Thymus (tissue), 14 donors: Measurements from ENCODE around the gene VTI1A. TPM values are rescaled to one million over a fixed set of nuclear protein-coding genes. Genes with fewer than 3 reads are reported as not detected.
"Not testable (repeated sequence)": the region's sequence is repeated elsewhere in the genome, so short reads cannot be mapped to it uniquely, and the experiment has no call there.

Experiments
- DNase-seq, 9 donors: peaks; one replicate each; pipeline ENCODE4 v3.0.0-alpha.2; 2013; ENCODE audit warnings: low spot score in 9 of 9, low read depth in 6 of 9, missing footprints in 1 of 9
- H3K27ac ChIP-seq, 2 donors: one replicate each; pipeline ENCODE4 v1.5.1; 2013; ENCODE audit warnings: control low read depth in 1 of 2, low read depth in 1 of 2, low read length in 1 of 2, mild to moderate bottlenecking in 1 of 2, moderate library complexity in 1 of 2
- H3K27me3 ChIP-seq, 2 donors: one replicate each; pipeline ENCODE4 v1.5.1; 2013; ENCODE audit warnings: low read length in 1 of 2; ENCODE audit not compliant: control insufficient read depth in 2 of 2, insufficient read depth in 1 of 2
- H3K36me3 ChIP-seq, 2 donors: one replicate each; pipeline ENCODE4 v1.5.1; 2013; ENCODE audit warnings: low read length in 1 of 2, mild to moderate bottlenecking in 1 of 2, moderate library complexity in 1 of 2; ENCODE audit not compliant: control insufficient read depth in 2 of 2, insufficient read depth in 2 of 2
- H3K4me1 ChIP-seq, 2 donors: one replicate each; pipeline ENCODE4 v1.5.1; 2013; ENCODE audit warnings: low read length in 2 of 2; ENCODE audit not compliant: control insufficient read depth in 2 of 2, insufficient read depth in 2 of 2
- H3K4me3 ChIP-seq, 2 donors: one replicate each; pipeline ENCODE4 v1.5.1; 2013; ENCODE audit warnings: low read length in 2 of 2, control low read depth in 1 of 2, mild to moderate bottlenecking in 1 of 2
- H3K9me3 ChIP-seq, 2 donors: one replicate each; pipeline ENCODE4 v1.5.1; 2013; ENCODE audit warnings: low read length in 1 of 2, mild to moderate bottlenecking in 1 of 2; ENCODE audit not compliant: control insufficient read depth in 2 of 2, insufficient read depth in 1 of 2
- WGBS: extraction: QIAGEN DNeasy Blood & Tissue Kit; methylation state at CpG from one replicate; pipeline ENCODE4 v1.1.7; 2013; 5-methylcytosine and 5-hydroxymethylcytosine counted together
- long read RNA-seq, 10 donors: transcript quantifications; one replicate each; lab custom pipeline, GENCODE V29; 2026
- polyA plus RNA-seq: library from polyadenylated mRNA; stranded (reverse); fragments of 200-250 nt; gene quantifications from one replicate; pipeline ENCODE4 v1.2.3, GENCODE V29; 2013
- total RNA-seq: library from RNA; stranded (reverse); fragments of 120-200 nt; gene quantifications from one replicate; pipeline ENCODE4 v1.2.4, GENCODE V29; 2013
- donor health status: healthy.

VTI1A gene
- total RNA-seq = 27.0 TPM
- polyA plus RNA-seq = 15.9 TPM
- long read RNA-seq, donor 1 = 0 reads
- long read RNA-seq, donor 2 = 0 reads
- long read RNA-seq, donor 3, full-length matches to known transcripts = 16 of 16 reads
- long read RNA-seq, donor 3, partial matches to known transcripts = 0 of 16 reads
- long read RNA-seq, donor 3, other reads (novel, unspliced or antisense) = 0 of 16 reads
- long read RNA-seq, donor 4, full-length matches to known transcripts = 3 of 3 reads
- long read RNA-seq, donor 4, partial matches to known transcripts = 0 of 3 reads
- long read RNA-seq, donor 4, other reads (novel, unspliced or antisense) = 0 of 3 reads
- long read RNA-seq, donor 5, full-length matches to known transcripts = 12 of 12 reads
- long read RNA-seq, donor 5, partial matches to known transcripts = 0 of 12 reads
- long read RNA-seq, donor 5, other reads (novel, unspliced or antisense) = 0 of 12 reads
- long read RNA-seq, donor 6, full-length matches to known transcripts = 7 of 7 reads
- long read RNA-seq, donor 6, partial matches to known transcripts = 0 of 7 reads
- long read RNA-seq, donor 6, other reads (novel, unspliced or antisense) = 0 of 7 reads
- long read RNA-seq, donor 7, full-length matches to known transcripts = 9 of 9 reads
- long read RNA-seq, donor 7, partial matches to known transcripts = 0 of 9 reads
- long read RNA-seq, donor 7, other reads (novel, unspliced or antisense) = 0 of 9 reads
- long read RNA-seq, donor 8, full-length matches to known transcripts = 3 of 3 reads
- long read RNA-seq, donor 8, partial matches to known transcripts = 0 of 3 reads
- long read RNA-seq, donor 8, other reads (novel, unspliced or antisense) = 0 of 3 reads
- long read RNA-seq, donor 9, full-length matches to known transcripts = 7 of 7 reads
- long read RNA-seq, donor 9, partial matches to known transcripts = 0 of 7 reads
- long read RNA-seq, donor 9, other reads (novel, unspliced or antisense) = 0 of 7 reads
- long read RNA-seq, donor 10, full-length matches to known transcripts = 1 of 1 reads
- long read RNA-seq, donor 10, partial matches to known transcripts = 0 of 1 reads
- long read RNA-seq, donor 10, other reads (novel, unspliced or antisense) = 0 of 1 reads

- WGBS = under 1% methylated on average over 59 of the region's 59 CpGs
- H3K27me3 ChIP-seq = no peaks in the 10 kb centered on the region
- H3K36me3 ChIP-seq = peaks cover 3 to 17% of the 10 kb centered on the region in 2 donors
- H3K9me3 ChIP-seq = no peaks in the 10 kb centered on the region
- peak within 1 kb of the TSS; percentile 75 to 88 for H3K27ac ChIP-seq
- peak; percentile 71 to 94 (median 85) for DNase-seq
- H3K4me1 ChIP-seq = peaks cover 2 to 5% of the 10 kb centered on the region in 2 donors
- peak within 1 kb of the TSS; percentile 81 to 92 for H3K4me3 ChIP-seq
Measured at GRCh38 chr10:112446855-112447619, at the start of gene VTI1A, which contains the start of gene ZDHHC6. TSS of gene VTI1A (plus strand) at chr10:112447215. CDS start at chr10:112447374, 159 bp downstream. TSS of gene ZDHHC6 (minus strand) at chr10:112446914. CDS start at chr10:112445436, 1,478 bp downstream.

GRCh38 chr10:112397592-112397991 is 49.4 kb upstream of the VTI1A start:
- Histone ChIP-seq H3K27ac (no peak overlapping the region), H3K4me3 (no peak overlapping the region), H3K4me1 (no peaks in the 10 kb centered on the region), H3K27me3 (no peaks in the 10 kb centered on the region), H3K36me3 (peaks cover 0 to 6% of the 10 kb centered on the region in 2 donors), H3K9me3 (no peaks in the 10 kb centered on the region)
- 98% methylated on average over 2 of the region's 2 CpGs for whole genome bisulfite sequencing
- DNase-seq = no peak

- over 99% methylated on average over 2 of the region's 2 CpGs for WGBS
- H3K4me3 ChIP-seq = no peak overlapping the region
- H3K36me3 ChIP-seq = peaks cover 0 to 7% of the 10 kb centered on the region in 2 donors
Measured at GRCh38 chr10:112402917-112403316, 44.1 kb upstream of the VTI1A start.

GRCh38 chr10:112404617-112405016 is 42.4 kb upstream of the VTI1A start:
- WGBS = 95% methylated on average over 3 of the region's 3 CpGs
- H3K27ac ChIP-seq = no peak overlapping the region
- peaks cover 2 to 10% of the 10 kb centered on the region in 2 donors for H3K36me3 ChIP-seq
- no peaks in the 10 kb centered on the region for H3K9me3 ChIP-seq
- no peaks in the 10 kb centered on the region for H3K4me1 ChIP-seq
- no peak overlapping the region for H3K4me3 ChIP-seq
- DNase-seq = no peak
- H3K27me3 ChIP-seq = no peaks in the 10 kb centered on the region

More at GRCh38 chr10:112402917-112403316, 44.1 kb upstream of the VTI1A start:
- DNase-seq = no peak
- no peaks in the 10 kb centered on the region for H3K27me3 ChIP-seq
- H3K9me3 ChIP-seq = no peaks in the 10 kb centered on the region
- H3K4me1 ChIP-seq = no peaks in the 10 kb centered on the region
- no peak overlapping the region for H3K27ac ChIP-seq

- WGBS = 91% methylated on average over 2 of the region's 2 CpGs
- H3K27ac ChIP-seq, H3K4me3 ChIP-seq, DNase-seq, H3K4me1 ChIP-seq, H3K27me3 ChIP-seq, H3K9me3 ChIP-seq: not testable (repeated sequence)
- peaks cover 8 to 11% of the 10 kb centered on the region in 2 donors for H3K36me3 ChIP-seq
Measured at GRCh38 chr10:112406806-112407205, 40.2 kb upstream of the VTI1A start.

- Histone ChIP-seq H3K27ac (no peak overlapping the region), H3K27me3 (no peaks in the 10 kb centered on the region), H3K4me3 (no peak overlapping the region), H3K4me1 (no peaks in the 10 kb centered on the region), H3K36me3 (peaks cover 8% of the 10 kb centered on the region in 2 donors), H3K9me3 (no peaks in the 10 kb centered on the region)
- WGBS = 98% methylated on average over 1 of the region's 1 CpG
- DNase-seq = no peak
Measured at GRCh38 chr10:112407696-112408095, 39.3 kb upstream of the VTI1A start.

- H3K36me3 ChIP-seq = peaks cover 8% of the 10 kb centered on the region in 2 donors
- H3K4me1 ChIP-seq = no peaks in the 10 kb centered on the region
- no peaks in the 10 kb centered on the region for H3K9me3 ChIP-seq
- DNase-seq = no peak
- WGBS = 96% methylated on average over 2 of the region's 2 CpGs
- H3K27me3 ChIP-seq = no peaks in the 10 kb centered on the region
- no peak overlapping the region for H3K27ac ChIP-seq
- H3K4me3 ChIP-seq = no peak overlapping the region
Measured at GRCh38 chr10:112409299-112409698, 37.7 kb upstream of the VTI1A start.

GRCh38 chr10:112409755-112410154 is 37.3 kb upstream of the VTI1A start:
- Histone ChIP-seq H3K27ac (no peak overlapping the region), H3K4me1 (no peaks in the 10 kb centered on the region), H3K27me3 (no peaks in the 10 kb centered on the region), H3K9me3 (no peaks in the 10 kb centered on the region), H3K4me3 (no peak overlapping the region), H3K36me3 (peaks cover 8% of the 10 kb centered on the region in 2 donors)
- WGBS = 83% methylated on average over 4 of the region's 4 CpGs
- DNase-seq = no peak
